SKM-1 treated with dmso at 0.1 percent for 144 hours (cell line): ENCODE measurements around the gene AK1.

ENCODE experiments used
- DNase-seq: peaks from one replicate; lab custom pipeline; 2025; ENCODE audit not compliant: unreplicated experiment; lab: John Stamatoyannopoulos, UW

AK1 gene

GRCh38 chr9:127877566-127877998 is at the start of gene AK1:
Gene AK1, minus strand, starts transcription at chr9:127877675. Its CDS starts 3,058 bp downstream, at chr9:127874617.
- no peak for DNase-seq

GRCh38 chr9:127926906-127927200 is 49.4 kb upstream of the AK1 start:
- DNase-seq: no peak

- no peak for DNase-seq
Measured at GRCh38 chr9:127925959-127926905, 48.8 kb upstream of the AK1 start.

GRCh38 chr9:127924736-127925444 is 47.4 kb upstream of the AK1 start:
- no peak for DNase-seq

- no peak for DNase-seq
Measured at GRCh38 chr9:127923771-127924170, 46.3 kb upstream of the AK1 start.

GRCh38 chr9:127923046-127923445 is 45.6 kb upstream of the AK1 start:
- DNase-seq: no peak

GRCh38 chr9:127921557-127922120 is 44.2 kb upstream of the AK1 start:
- peak; percentile 46 for DNase-seq

GRCh38 chr9:127920794-127921193 is 43.3 kb upstream of the AK1 start:
- no peak for DNase-seq

- DNase-seq: peak; percentile 90
Measured at GRCh38 chr9:127919253-127919815, 41.9 kb upstream of the AK1 start.

GRCh38 chr9:127918183-127919107 is 41.0 kb upstream of the AK1 start:
- no peak for DNase-seq

GRCh38 chr9:127917603-127918002 is 40.1 kb upstream of the AK1 start:
- DNase-seq: no peak

GRCh38 chr9:127916720-127917581 is 39.5 kb upstream of the AK1 start, which contains the start of gene ST6GALNAC4:
Gene ST6GALNAC4, minus strand, starts transcription at chr9:127917041. Its CDS starts 622 bp downstream, at chr9:127916419.
- peak; percentile 85 for DNase-seq

GRCh38 chr9:127915801-127916719 is 38.6 kb upstream of the AK1 start:
- no peak for DNase-seq

- DNase-seq: no peak
Measured at GRCh38 chr9:127915325-127915752, 37.9 kb upstream of the AK1 start.

GRCh38 chr9:127913682-127914081 is 36.2 kb upstream of the AK1 start:
- DNase-seq: no peak

- DNase-seq: no peak
Measured at GRCh38 chr9:127912882-127913281, 35.4 kb upstream of the AK1 start.

- DNase-seq: no peak
Measured at GRCh38 chr9:127912296-127912695, 34.8 kb upstream of the AK1 start.

- DNase-seq: no peak
Measured at GRCh38 chr9:127910613-127911205, 33.2 kb upstream of the AK1 start.
